Renal pelvis (tissue), 12 donors: Measurements from ENCODE around the gene FGF13. TPM values are rescaled to one million over a fixed set of nuclear protein-coding genes. Genes with fewer than 3 reads are reported as not detected.
A peak's percentile ranks its signal among the peaks of the same experiment; 100 is the strongest.

ENCODE experiments used
- DNase-seq: peaks from one replicate; pipeline ENCODE4 v3.0.0-alpha.2; 2013
- long read RNA-seq, 16 experiments: transcript quantifications; one replicate each; lab custom pipeline, GENCODE V29; 2026
- polyA plus RNA-seq, 3 donors: library from polyadenylated mRNA; unstranded; fragments of 120-200 nt; gene quantifications; one replicate each; pipeline ENCODE4 v1.2.1, GENCODE V29; 2013; ENCODE audit not compliant: insufficient read length in 3 of 3

Gene FGF13
- 10 to 100 TPM; 21.5 to 26.0 (median 24.7) TPM for polyA plus RNA-seq
- long read RNA-seq, donor 1, full-length matches to known transcripts = 2 of 7 reads
- long read RNA-seq, donor 1, partial matches to known transcripts = 5 of 7 reads
- long read RNA-seq, donor 1, other reads (novel, unspliced or antisense) = 0 of 7 reads
- long read RNA-seq, donor 2, full-length matches to known transcripts = 4 of 9 reads
- long read RNA-seq, donor 2, partial matches to known transcripts = 5 of 9 reads
- long read RNA-seq, donor 2, other reads (novel, unspliced or antisense) = 0 of 9 reads
- long read RNA-seq, donor 3, full-length matches to known transcripts = 1 of 1 reads
- long read RNA-seq, donor 3, partial matches to known transcripts = 0 of 1 reads
- long read RNA-seq, donor 3, other reads (novel, unspliced or antisense) = 0 of 1 reads
- long read RNA-seq, donor 4, full-length matches to known transcripts = 3 of 3 reads
- long read RNA-seq, donor 4, partial matches to known transcripts = 0 of 3 reads
- long read RNA-seq, donor 4, other reads (novel, unspliced or antisense) = 0 of 3 reads
- long read RNA-seq, donor 5, full-length matches to known transcripts = 2 of 2 reads
- long read RNA-seq, donor 5, partial matches to known transcripts = 0 of 2 reads
- long read RNA-seq, donor 5, other reads (novel, unspliced or antisense) = 0 of 2 reads
- long read RNA-seq, donor 6, full-length matches to known transcripts = 3 of 9 reads
- long read RNA-seq, donor 6, partial matches to known transcripts = 6 of 9 reads
- long read RNA-seq, donor 6, other reads (novel, unspliced or antisense) = 0 of 9 reads
- long read RNA-seq, donor 7, full-length matches to known transcripts = 3 of 3 reads
- long read RNA-seq, donor 7, partial matches to known transcripts = 0 of 3 reads
- long read RNA-seq, donor 7, other reads (novel, unspliced or antisense) = 0 of 3 reads
- long read RNA-seq, donor 8 = 0 reads
- long read RNA-seq, donor 9, full-length matches to known transcripts = 3 of 8 reads
- long read RNA-seq, donor 9, partial matches to known transcripts = 5 of 8 reads
- long read RNA-seq, donor 9, other reads (novel, unspliced or antisense) = 0 of 8 reads
- long read RNA-seq, donor 10, full-length matches to known transcripts = 2 of 2 reads
- long read RNA-seq, donor 10, partial matches to known transcripts = 0 of 2 reads
- long read RNA-seq, donor 10, other reads (novel, unspliced or antisense) = 0 of 2 reads
- long read RNA-seq, donor 11, full-length matches to known transcripts = 3 of 3 reads
- long read RNA-seq, donor 11, partial matches to known transcripts = 0 of 3 reads
- long read RNA-seq, donor 11, other reads (novel, unspliced or antisense) = 0 of 3 reads
- long read RNA-seq, donor 12, full-length matches to known transcripts = 1 of 1 reads
- long read RNA-seq, donor 12, partial matches to known transcripts = 0 of 1 reads
- long read RNA-seq, donor 12, other reads (novel, unspliced or antisense) = 0 of 1 reads
- long read RNA-seq, donor 13, full-length matches to known transcripts = 3 of 3 reads
- long read RNA-seq, donor 13, partial matches to known transcripts = 0 of 3 reads
- long read RNA-seq, donor 13, other reads (novel, unspliced or antisense) = 0 of 3 reads
- long read RNA-seq, donor 14, full-length matches to known transcripts = 3 of 3 reads
- long read RNA-seq, donor 14, partial matches to known transcripts = 0 of 3 reads
- long read RNA-seq, donor 14, other reads (novel, unspliced or antisense) = 0 of 3 reads
- long read RNA-seq, donor 15, full-length matches to known transcripts = 2 of 2 reads
- long read RNA-seq, donor 15, partial matches to known transcripts = 0 of 2 reads
- long read RNA-seq, donor 15, other reads (novel, unspliced or antisense) = 0 of 2 reads
- long read RNA-seq, donor 16, full-length matches to known transcripts = 3 of 3 reads
- long read RNA-seq, donor 16, partial matches to known transcripts = 0 of 3 reads
- long read RNA-seq, donor 16, other reads (novel, unspliced or antisense) = 0 of 3 reads

GRCh38 chrX:138711399-138712347, at the start of gene FGF13:
Gene FGF13, minus strand, starts transcription at chrX:138711717. Its CDS starts 714 bp downstream, at chrX:138711003.
- peak; percentile 46 for DNase-seq

GRCh38 chrX:138759217-138759943, 47.9 kb upstream of the FGF13 start:
- DNase-seq = no peak

- DNase-seq = peak; percentile 29
These were observed 44.7 kb upstream of the FGF13 start for GRCh38 chrX:138756234-138756633.

- DNase-seq = no peak
These were observed 43.3 kb upstream of the FGF13 start for GRCh38 chrX:138754861-138755260.

GRCh38 chrX:138748480-138748879, 37.0 kb upstream of the FGF13 start:
- DNase-seq = no peak

- peak; percentile 44 for DNase-seq
These were observed 33.7 kb upstream of the FGF13 start for GRCh38 chrX:138745196-138745595.

GRCh38 chrX:138742217-138742616, 30.7 kb upstream of the FGF13 start:
- no peak for DNase-seq

GRCh38 chrX:138740341-138740740, 28.8 kb upstream of the FGF13 start:
- DNase-seq = no peak

- DNase-seq = no peak
These were observed 11.8 kb upstream of the FGF13 start for GRCh38 chrX:138723301-138723700.

GRCh38 chrX:138719396-138719795, 7.9 kb upstream of the FGF13 start:
- DNase-seq = no peak

- DNase-seq = no peak
These were observed 7.4 kb upstream of the FGF13 start for GRCh38 chrX:138718941-138719340.

GRCh38 chrX:138710866-138711341, 613 bp downstream of the FGF13 start:
- DNase-seq = no peak

- no peak for DNase-seq
These were observed 1.4 kb downstream of the FGF13 start for GRCh38 chrX:138709886-138710791.

GRCh38 chrX:138708268-138708667, 3.2 kb downstream of the FGF13 start:
- DNase-seq = no peak

GRCh38 chrX:138704596-138704995, 6.9 kb downstream of the FGF13 start:
- DNase-seq = no peak

- DNase-seq = no peak
These were observed 7.4 kb downstream of the FGF13 start for GRCh38 chrX:138704101-138704500.

- no peak for DNase-seq
These were observed 18.9 kb downstream of the FGF13 start for GRCh38 chrX:138692591-138692990.
